Measurements from ENCODE around the gene PITPNB.

The PITPNB gene

GRCh38 chr22:27919222-27919941 is at the start of gene PITPNB:
Gene PITPNB (minus strand): TSS chr22:27919256. CDS start chr22:27919191, 65 bp downstream.
- peak; percentile 99 for DNase-seq

GRCh38 chr22:27966168-27967064 is 47.4 kb upstream of the PITPNB start:
- no peak for DNase-seq

- DNase-seq = no peak
Observed at GRCh38 chr22:27962268-27963044, 43.4 kb upstream of the PITPNB start.

DNA sequence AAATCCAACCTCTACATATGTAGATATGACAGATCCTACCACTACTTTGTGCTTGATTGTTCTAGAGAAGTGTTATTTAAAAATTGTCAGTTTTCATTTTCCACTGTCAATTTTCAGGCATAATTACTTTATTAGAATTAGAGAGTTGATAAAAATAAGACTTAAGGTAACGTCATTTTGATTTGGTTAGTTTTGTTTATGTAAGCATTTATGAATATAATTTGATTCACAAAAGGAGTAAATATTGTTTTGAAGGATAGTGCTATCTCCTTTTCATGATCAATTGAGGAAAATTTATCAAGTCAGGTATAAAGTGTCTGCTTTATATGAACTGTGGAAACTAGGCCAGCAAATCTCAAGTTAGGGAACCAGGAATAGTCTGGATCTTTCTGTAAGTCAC is 42.6 kb upstream of the PITPNB start:
- no peak for DNase-seq

- DNase-seq = no peak
Observed at GRCh38 chr22:27961182-27961581, 42.1 kb upstream of the PITPNB start.

GRCh38 chr22:27959335-27960090 is 40.5 kb upstream of the PITPNB start:
- DNase-seq = no peak

DNA sequence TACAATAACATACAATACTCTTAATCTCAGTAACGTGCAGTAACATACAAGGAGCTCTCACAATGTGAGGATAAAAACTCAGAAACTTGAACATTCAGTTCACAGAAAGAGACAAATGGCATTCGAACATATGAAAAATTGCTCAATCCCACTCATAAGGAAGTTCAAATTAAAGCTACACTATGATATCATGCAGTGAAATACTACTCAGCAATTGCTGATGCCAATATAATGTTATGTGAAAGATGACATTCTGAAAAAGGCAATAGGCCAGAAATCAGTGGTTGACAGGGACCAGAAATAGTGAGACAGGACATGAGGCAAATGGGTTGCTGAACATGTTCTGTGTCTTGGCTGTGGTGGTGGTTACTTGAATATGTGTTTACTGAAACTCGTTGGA is 33.7 kb upstream of the PITPNB start:
- DNase-seq = no peak

GRCh38 chr22:27952091-27952490 is 33.0 kb upstream of the PITPNB start:
- no peak for DNase-seq

- no peak for DNase-seq
Observed at GRCh38 chr22:27949421-27949820, 30.4 kb upstream of the PITPNB start.

DNA sequence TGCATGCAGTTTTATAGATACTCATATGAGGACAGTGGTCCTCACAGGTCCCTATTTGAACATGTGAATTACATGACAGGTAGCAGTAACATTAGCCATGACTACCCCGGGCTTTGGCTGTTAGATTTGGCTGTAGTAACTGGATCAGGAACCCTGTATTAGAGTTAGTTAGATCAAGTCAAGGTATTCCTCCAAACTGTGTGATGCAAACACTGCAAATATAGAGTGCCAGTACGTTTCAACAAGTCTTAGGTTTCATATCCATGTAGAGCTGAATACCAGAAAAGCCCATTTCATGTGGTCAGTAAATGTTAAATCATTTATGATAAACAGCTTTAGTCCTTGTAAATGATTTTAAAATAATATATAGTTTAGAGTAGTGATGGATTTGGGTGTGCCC is 29.5 kb upstream of the PITPNB start:
- DNase-seq = no peak

DNA sequence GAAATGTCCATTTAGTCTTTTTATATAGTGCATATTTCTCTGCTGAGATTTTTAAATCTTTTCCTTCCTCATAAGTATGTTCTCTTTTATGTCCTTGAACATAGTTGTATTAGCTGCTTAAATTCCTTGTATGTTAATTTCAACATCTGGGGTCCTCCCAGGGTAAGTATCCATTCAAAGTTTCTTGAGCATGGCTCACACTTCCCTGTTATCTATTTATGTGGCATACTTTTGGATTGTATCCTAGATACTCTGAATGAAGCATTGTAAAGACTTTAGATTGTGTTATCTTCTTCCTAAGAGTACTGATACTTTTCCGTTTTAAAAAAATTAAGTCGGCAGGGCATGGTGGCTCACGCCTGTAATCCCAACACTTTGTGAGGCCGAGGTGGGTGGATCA is 28.4 kb upstream of the PITPNB start:
- no peak for DNase-seq

- DNase-seq = no peak
Observed at GRCh38 chr22:27941143-27941542, 22.1 kb upstream of the PITPNB start.

GRCh38 chr22:27937453-27937852 is 18.4 kb upstream of the PITPNB start:
- no peak for DNase-seq

- no peak for DNase-seq
Observed at GRCh38 chr22:27935897-27936296, 16.8 kb upstream of the PITPNB start.

GRCh38 chr22:27934069-27934468 is 15.0 kb upstream of the PITPNB start:
- no peak for DNase-seq

- no peak for DNase-seq
Observed at GRCh38 chr22:27933186-27933983, 14.3 kb upstream of the PITPNB start.

DNA sequence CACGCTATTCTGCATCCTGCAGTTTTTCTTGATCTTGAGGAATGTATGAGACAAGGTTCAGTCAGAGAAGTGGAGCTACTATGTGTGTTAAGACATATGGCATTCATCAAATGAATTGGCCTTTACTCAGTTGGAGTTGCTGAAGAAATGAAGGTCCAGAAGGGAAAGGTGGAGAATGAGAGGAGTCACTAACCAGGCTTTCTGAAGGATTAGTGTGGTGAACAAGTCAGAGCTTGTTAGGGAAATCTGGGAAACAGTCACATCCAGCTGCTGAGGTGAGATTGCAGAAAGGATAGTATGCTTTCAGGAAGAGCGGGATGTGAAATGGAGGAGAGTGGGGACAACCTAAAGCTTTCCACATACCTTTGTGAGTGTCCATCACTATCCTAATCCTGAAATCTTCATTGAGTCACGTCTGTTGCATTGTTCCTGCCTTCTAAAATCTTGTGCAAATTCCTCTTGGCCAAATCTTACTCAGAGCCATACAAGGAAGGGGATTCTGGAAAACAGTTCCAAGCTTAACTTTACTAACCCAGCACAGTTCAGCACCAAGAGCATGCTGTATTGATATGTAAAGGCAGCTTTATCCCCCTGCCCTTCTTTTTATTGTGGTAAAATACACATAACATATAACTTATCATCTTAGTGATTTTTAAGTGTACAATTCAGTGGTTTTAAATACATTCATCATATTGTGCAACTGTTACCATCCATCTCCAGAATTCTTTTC is 11.4 kb upstream of the PITPNB start:
- no peak for DNase-seq

GRCh38 chr22:27927608-27928007 is 8.6 kb upstream of the PITPNB start:
- DNase-seq = no peak

GRCh38 chr22:27925331-27925730 is 6.3 kb upstream of the PITPNB start:
- DNase-seq = no peak

DNA sequence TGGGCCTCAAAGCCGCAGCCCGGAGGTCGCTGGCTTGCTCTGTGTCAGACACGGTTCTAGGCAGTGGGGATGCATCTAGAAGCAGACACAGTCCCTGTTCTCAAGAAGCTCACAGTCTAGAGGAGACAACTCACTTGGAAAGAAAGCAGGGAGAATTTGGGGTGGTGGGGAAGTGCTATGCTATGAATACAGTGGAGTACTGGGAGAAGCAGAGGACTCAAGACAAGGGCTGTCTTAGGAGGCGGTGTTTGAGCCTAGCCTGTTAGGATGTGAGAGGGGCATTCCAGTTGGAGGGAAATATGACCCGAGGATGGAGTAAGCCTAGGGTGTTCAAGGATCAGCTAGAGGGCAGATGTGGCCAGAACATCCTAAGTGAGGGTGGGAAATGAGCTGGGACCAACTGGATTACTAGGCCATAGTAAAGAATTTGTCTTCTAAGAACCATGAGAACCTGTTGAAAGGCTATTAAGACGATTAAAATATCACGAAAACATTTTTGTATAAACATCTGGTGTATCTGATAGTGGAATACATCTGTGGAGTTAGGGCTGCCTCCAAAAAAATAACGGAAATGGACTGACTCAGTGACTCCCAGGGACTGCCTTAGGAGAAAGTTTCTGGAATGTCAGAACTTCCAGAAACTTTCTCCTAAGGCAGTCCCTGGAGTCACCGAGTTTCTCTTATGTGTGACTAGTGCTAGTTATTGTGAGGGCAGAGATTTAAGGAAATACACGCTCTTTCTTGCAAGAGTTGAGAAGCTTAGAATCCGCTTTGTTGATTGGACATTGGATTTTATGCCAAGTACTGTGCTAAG is 1.1 kb upstream of the PITPNB start:
- DNase-seq = no peak
